SK-N-DZ (cell line): ENCODE data around the gene DDX39B. TPM values are rescaled to one million over a fixed set of nuclear protein-coding genes. Genes with fewer than 3 reads are reported as not detected.
A peak's percentile ranks its signal among the peaks of the same experiment; 100 is the strongest.
"Not testable (repeated sequence)": the region's sequence is repeated elsewhere in the genome, so short reads cannot be mapped to it uniquely, and the experiment has no call there.

Experiments used
- DNase-seq: peaks from one replicate; pipeline ENCODE4 v3.0.0-alpha.2; 2015; ENCODE audit warnings: low spot score
- polyA plus RNA-seq, 2 experiments: library from polyadenylated mRNA; depleted of rRNA; stranded (reverse); fragments of >200 nt; gene quantifications; 2 replicates each; pipeline ENCODE4 v1.2.3, GENCODE V29; 2014

DDX39B gene
- 617 and 695 TPM in 2 replicates for polyA plus RNA-seq (2014; cell fraction: cytosol; rRNA removed)
- polyA plus RNA-seq (2014; cell fraction: nucleus; rRNA removed) = 471 and 621 TPM in 2 replicates

GRCh38 chr6:31541658-31542521 is at the start of gene DDX39B:
Gene DDX39B (minus strand): TSS chr6:31542003. CDS start chr6:31540532, 1,471 bp downstream.
- DNase-seq = peak; percentile 99

DNA sequence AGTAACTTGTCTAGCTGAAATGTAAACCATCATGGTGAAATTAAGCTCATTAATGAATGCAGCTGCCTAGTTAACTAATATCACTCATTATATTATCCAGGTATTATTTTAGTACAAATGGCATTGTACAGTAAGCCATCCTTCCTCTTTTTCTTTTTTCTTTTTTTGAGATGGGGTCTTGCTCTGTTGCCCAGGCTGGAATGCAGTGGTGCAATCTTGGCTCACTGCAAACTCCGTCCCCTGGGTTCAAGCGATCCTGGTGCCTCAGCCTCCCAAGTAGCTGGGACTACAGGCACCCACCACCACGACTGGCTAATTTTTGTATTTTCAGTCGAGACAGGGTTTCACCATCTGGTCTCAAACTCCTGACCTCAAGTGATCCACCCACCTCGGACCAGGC is 48.9 kb upstream of the DDX39B start:
- not testable (repeated sequence) for DNase-seq

GRCh38 chr6:31588871-31589650 is 47.3 kb upstream of the DDX39B start:
- DNase-seq = peak; percentile 71

DNA sequence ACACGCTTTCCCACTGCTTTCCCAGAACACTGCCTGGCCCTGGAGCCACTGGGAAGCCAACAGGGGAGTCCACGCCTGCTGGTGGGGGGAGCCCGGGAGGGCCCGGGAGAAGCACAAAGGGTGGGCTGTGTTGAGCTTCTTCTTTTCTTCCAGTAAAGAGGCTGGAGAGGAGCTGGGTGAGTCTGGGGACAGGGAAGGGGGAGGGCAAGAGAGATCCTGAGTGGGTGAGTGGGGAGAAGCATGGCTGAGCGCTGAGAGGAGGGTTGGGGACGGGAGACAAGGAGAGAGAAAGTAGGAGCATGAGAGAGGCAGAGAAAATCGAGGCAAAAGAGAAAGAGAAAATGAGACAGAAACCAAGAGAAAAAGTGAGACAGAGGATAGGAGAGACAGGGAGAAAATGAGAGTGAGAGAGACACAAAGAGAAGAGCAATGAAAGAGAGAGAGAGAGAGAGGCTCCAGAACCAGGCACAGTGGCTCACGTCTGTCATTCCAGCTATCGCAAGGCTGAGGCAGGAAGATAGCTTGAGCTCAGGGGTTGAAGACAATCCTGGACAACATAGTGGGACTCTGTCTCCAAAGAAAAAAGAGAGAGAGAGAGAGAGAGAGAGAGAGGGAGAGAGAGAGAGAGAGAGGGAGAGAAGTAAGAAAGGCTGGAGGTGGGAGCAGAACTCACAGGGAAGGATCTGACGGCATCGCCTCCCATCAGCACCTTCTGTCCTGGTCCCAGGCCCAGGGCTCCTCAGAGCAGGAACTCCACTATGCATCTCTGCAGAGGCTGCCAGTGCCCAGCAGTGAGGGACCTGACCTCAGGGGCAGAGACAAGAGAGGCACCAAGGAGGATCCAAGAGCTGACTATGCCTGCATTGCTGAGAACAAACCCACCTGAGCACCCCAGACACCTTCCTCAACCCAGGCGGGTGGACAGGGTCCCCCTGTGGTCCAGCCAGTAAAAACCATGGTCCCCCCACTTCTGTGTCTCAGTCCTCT is 46.3 kb upstream of the DDX39B start:
- no peak for DNase-seq

GRCh38 chr6:31586599-31587281 is 44.9 kb upstream of the DDX39B start:
- no peak for DNase-seq

DNA sequence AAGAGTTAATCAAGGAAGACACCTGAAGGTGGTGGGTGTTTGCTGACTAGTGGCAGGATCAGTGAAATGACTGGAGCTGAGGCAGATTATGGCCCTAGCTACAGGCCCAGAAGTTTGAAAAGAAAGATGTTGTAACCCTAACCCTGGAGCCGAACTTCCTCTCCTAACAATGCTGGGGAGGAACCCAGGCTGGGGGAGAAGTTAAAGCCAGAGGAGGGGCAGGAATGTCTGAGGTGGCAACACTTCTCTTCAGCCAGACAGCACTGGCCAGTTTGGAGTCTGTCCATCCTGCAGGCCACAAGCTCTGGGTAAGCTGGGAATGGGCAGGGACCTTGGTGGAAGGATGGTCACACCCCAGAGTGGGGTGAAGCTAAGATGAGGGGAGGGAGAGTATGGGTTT is 44.2 kb upstream of the DDX39B start, which contains the start of gene LST1:
Gene LST1 (plus strand): TSS at position 270 of the 400 bp plus-strand sequence. CDS start 1,023 bp downstream, outside the sequence.
- no peak for DNase-seq

- DNase-seq = no peak
These were observed 43.7 kb upstream of the DDX39B start for GRCh38 chr6:31585491-31585890.

DNA sequence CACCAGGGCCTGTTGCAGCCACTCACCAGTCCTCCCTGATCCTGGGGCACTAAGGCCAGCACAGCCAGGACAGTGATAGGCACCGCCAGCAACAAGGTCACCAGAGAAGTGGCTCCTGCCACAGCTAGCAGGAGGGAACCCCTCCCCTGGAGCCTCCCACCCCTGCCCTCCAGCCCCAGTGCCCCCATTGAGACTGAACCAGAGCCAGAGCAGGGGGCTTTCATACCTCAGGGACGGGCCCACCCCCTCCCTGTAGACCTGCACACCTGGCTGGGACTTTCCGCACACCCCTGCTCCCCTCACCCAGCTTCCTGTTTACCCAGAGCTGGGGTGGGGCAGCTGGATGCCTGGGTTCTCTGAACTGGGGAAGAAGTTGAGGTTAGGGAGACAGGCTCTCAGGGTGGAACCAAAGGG is 40.4 kb upstream of the DDX39B start, which contains the start of gene LTB:
Gene LTB (minus strand): TSS at position 195 of the 414 bp plus-strand sequence. CDS start 7 bp downstream, at position 188.
- DNase-seq = no peak

DNA sequence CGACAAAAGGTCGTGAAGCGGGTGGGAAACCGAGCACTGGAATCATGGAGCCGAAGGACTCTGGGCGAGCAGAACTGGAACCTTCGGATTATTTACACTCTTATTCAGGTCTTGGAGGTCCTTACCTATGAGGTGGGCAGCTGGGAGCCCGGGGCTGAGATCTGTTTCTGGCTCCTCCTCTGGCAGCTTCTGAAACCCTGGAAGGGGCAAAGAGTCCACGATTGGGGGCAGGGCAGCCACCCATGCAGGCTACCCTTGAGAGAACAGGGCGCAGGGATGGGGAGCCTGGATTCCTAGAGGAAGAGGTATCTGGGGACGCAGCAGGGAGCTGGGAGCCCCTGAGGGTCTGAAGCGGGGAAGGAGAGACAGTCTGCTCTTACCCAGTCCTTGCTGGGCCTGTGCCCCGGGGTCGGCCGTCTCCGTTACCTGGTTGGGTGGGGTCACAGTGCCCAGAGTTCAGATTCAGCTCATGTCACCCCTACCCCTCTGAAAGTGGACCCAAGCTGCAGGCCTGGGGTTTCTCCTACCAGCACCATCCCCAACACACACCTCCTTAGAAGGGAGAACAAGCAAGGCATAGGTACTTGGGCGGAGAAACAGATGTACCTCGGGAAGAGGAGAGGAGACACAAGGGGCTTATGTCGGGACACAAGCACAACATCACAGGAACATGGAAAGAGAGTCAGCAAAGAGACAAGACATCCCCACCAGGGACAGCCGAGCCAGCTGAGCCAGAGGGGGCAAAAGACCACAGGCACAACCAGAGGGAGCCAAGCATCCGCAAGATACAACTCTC is 39.8 kb upstream of the DDX39B start:
- DNase-seq = no peak

DNA sequence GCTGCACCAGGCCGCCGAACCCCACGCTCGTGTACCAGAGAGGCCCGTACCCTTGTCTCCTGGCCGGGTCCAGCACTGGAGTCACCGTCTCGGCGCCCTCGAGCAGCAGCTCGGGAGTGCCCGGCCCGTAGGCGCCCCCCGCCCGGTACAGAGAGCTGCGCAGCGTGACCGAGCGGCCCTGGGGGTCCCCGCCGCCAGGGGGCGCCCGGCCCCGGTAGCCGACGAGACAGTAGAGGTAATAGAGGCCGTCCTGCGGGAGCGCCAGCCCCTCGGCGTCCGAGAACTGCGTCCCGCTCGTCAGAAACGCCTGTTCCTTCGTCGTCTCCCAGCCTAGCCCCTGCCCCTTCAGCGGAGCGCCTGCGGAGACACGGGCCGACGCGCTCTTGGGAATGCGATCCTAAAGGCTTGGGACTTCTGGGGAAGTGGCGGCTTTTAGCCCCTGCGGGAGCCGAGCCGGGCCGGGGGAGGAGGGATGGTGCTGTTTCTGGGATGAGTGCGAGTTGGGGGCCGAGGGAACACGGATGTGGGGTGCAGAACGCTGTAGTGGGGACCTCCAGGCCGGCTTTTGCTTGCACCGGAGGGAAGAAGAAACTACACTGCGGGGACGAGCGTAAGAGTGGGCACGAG is 39.1 kb upstream of the DDX39B start:
- peak; percentile 83 for DNase-seq

GRCh38 chr6:31580438-31580740 is 38.6 kb upstream of the DDX39B start:
- DNase-seq = no peak

GRCh38 chr6:31579546-31580437 is 38.0 kb upstream of the DDX39B start:
- no peak for DNase-seq

- no peak for DNase-seq
These were observed 37.3 kb upstream of the DDX39B start for GRCh38 chr6:31579119-31579505.

GRCh38 chr6:31578184-31579118 is 36.6 kb upstream of the DDX39B start:
- DNase-seq = no peak

DNA sequence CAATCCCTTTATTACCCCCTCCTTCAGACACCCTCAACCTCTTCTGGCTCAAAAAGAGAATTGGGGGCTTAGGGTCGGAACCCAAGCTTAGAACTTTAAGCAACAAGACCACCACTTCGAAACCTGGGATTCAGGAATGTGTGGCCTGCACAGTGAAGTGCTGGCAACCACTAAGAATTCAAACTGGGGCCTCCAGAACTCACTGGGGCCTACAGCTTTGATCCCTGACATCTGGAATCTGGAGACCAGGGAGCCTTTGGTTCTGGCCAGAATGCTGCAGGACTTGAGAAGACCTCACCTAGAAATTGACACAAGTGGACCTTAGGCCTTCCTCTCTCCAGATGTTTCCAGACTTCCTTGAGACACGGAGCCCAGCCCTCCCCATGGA is 35.8 kb upstream of the DDX39B start:
- no peak for DNase-seq

DNA sequence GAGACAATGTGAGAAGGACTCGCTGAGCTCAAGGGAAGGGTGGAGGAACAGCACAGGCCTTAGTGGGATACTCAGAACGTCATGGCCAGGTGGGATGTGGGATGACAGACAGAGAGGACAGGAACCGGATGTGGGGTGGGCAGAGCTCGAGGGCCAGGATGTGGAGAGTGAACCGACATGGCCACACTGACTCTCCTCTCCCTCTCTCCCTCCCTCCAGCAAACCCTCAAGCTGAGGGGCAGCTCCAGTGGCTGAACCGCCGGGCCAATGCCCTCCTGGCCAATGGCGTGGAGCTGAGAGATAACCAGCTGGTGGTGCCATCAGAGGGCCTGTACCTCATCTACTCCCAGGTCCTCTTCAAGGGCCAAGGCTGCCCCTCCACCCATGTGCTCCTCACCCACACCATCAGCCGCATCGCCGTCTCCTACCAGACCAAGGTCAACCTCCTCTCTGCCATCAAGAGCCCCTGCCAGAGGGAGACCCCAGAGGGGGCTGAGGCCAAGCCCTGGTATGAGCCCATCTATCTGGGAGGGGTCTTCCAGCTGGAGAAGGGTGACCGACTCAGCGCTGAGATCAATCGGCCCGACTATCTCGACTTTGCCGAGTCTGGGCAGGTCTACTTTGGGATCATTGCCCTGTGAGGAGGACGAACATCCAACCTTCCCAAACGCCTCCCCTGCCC is 35.2 kb upstream of the DDX39B start:
- DNase-seq = no peak
